A549 (cell line): Measurements from ENCODE around the gene ECM2. TPM values are rescaled to one million over a fixed set of nuclear protein-coding genes. Genes with fewer than 3 reads are reported as not detected.

Experiments
- ATAC-seq, 2 experiments: fragments of 200-7000 bp in 1 of 2; fragments of >200 bp in 1 of 2; cut with Nextera tagmentation in 1 of 2; cut with Tn5 transposase in 1 of 2; 3 replicates each; pipeline versions ENCODE4 v1.8.0 to v1.9.1; 2018 to 2020; ENCODE audit warnings: mild to moderate bottlenecking in 1 of 2, moderate library complexity in 1 of 2
- CTCF ChIA-PET: fragments of 300-600 bp; sonication (Branson Sonifier 250); formaldehyde crosslinking; extraction: SDS; loops from one replicate; lab custom pipeline; 2021; ENCODE audit warnings: antibody characterized with exemption, inconsistent platforms; lab: Yijun Ruan, JAX
- POLR2A ChIA-PET: fragments of 350-600 bp; formaldehyde crosslinking; extraction: SDS; loops from one replicate; lab custom pipeline; 2021; ENCODE audit warnings: antibody characterized with exemption, inconsistent platforms; lab: Yijun Ruan, JAX
- DNase-seq, 2 experiments: peaks; one replicate each; pipeline versions ENCODE4 v3.0.0 to v3.0.0-alpha.2; 2011 to 2016; ENCODE audit warnings: low read depth in 1 of 2, low spot score in 1 of 2
- FAIRE-seq: peaks from 2 replicates; lab custom pipeline; 2011; peaks lifted over from hg19 to GRCh38; lab: Jason Lieb, UNC
- H3K27ac ChIP-seq, 2 experiments: fragments of >200 bp; sonication (Bioruptor Twin); formaldehyde crosslinking; 3 replicates each; pipeline ENCODE4 v1.5.1; 2016 to 2017
- H3K4me1 ChIP-seq: fragments of >200 bp; sonication (Bioruptor Twin); formaldehyde crosslinking; 3 replicates; pipeline ENCODE4 v1.6.1; 2016
- H3K4me2 ChIP-seq: fragments of >200 bp; sonication (Bioruptor Twin); formaldehyde crosslinking; 3 replicates; pipeline ENCODE4 v1.6.1; 2016
- H3K4me3 ChIP-seq: fragments of >200 bp; sonication (Bioruptor Twin); formaldehyde crosslinking; 3 replicates; pipeline ENCODE4 v1.5.1; 2016
- H3K9me3 ChIP-seq: fragments of >200 bp; sonication (Bioruptor Twin); formaldehyde crosslinking; 3 replicates; pipeline ENCODE4 v1.6.1; 2016
- CHD2 ChIP-seq: fragments of 150-350 bp; IDR thresholded peaks from 2 replicates; pipeline ENCODE4 v1.6.1; 2014; ENCODE audit warnings: low read length; ENCODE audit not compliant: partially characterized antibody
- CHD4 ChIP-seq: fragments of 200-600 bp; sonication (generic); IDR thresholded peaks from 2 replicates; pipeline ENCODE4 v1.6.1; 2016; ENCODE audit warnings: antibody characterized with exemption, mild to moderate bottlenecking, borderline replicate concordance
- EHF ChIP-seq: fragments of 250-450 bp; sonication (Bioruptor Pico); IDR thresholded peaks from 2 replicates; pipeline ENCODE4 v1.5.0; 2020; ENCODE audit warnings: mild to moderate bottlenecking
- EHMT2 ChIP-seq: fragments of 200-600 bp; sonication (generic); IDR thresholded peaks from 2 replicates; pipeline ENCODE4 v1.6.1; 2016; ENCODE audit warnings: antibody characterized with exemption, low read depth, mild to moderate bottlenecking, moderate library complexity
- EP300 ChIP-seq, 2 experiments: fragments of >200 bp; sonication (Bioruptor Twin); formaldehyde crosslinking; IDR thresholded peaks; 2 replicates in 1 of 2; 3 replicates in 1 of 2; pipeline ENCODE4 v1.6.1; 2016 to 2017
- FOSL2 ChIP-seq, 2 experiments: fragments of 450-650 bp in 1 of 2; fragments of >200 bp in 1 of 2; sonication (Bioruptor Twin) in 1 of 2; formaldehyde crosslinking; IDR thresholded peaks; 2 replicates each; pipeline versions ENCODE4 v1.5.0 to v1.6.1; 2016 to 2020; ENCODE audit warnings: mild to moderate bottlenecking in 1 of 2, moderate library complexity in 1 of 2
- GATA3 ChIP-seq: IDR thresholded peaks from 2 replicates; pipeline ENCODE4 v1.6.1; 2012; ENCODE audit warnings: borderline replicate concordance
- HDAC2 ChIP-seq: fragments of 200-600 bp; sonication (generic); IDR thresholded peaks from 2 replicates; pipeline ENCODE4 v1.6.1; 2016
- HOXB5 ChIP-seq: fragments of 250-450 bp; sonication (Bioruptor Pico); IDR thresholded peaks from 2 replicates; pipeline ENCODE4 v1.5.0; 2020; ENCODE audit warnings: mild to moderate bottlenecking, moderate library complexity
- JUNB ChIP-seq: fragments of >200 bp; sonication (Bioruptor Twin); formaldehyde crosslinking; IDR thresholded peaks from 2 replicates; pipeline ENCODE4 v1.6.1; 2016
- KDM5A ChIP-seq: fragments of 200-600 bp; sonication (generic); IDR thresholded peaks from 2 replicates; pipeline ENCODE4 v1.6.1; 2016; ENCODE audit warnings: antibody characterized with exemption, mild to moderate bottlenecking
- MAX ChIP-seq: IDR thresholded peaks from 2 replicates; pipeline ENCODE4 v1.6.1; 2012
- MAZ ChIP-seq: fragments of 150-350 bp; IDR thresholded peaks from 2 replicates; pipeline ENCODE4 v1.6.1; 2014; ENCODE audit warnings: antibody characterized with exemption, low read depth, low read length, borderline replicate concordance
- NFE2L2 ChIP-seq: fragments of 150-350 bp; conservative IDR thresholded peaks from 2 replicates; pipeline ENCODE4 v1.6.1; 2014; ENCODE audit warnings: low read length
- PHF8 ChIP-seq: fragments of 200-600 bp; sonication (generic); IDR thresholded peaks from 2 replicates; pipeline ENCODE4 v1.6.1; 2016; ENCODE audit warnings: low read depth, mild to moderate bottlenecking, antibody characterized with exemption, moderate library complexity, borderline replicate concordance
- POLR2A ChIP-seq: IDR thresholded peaks from 2 replicates; pipeline ENCODE4 v1.6.1; 2012; ENCODE audit warnings: mild to moderate bottlenecking, low read length
- POLR2AphosphoS2 ChIP-seq: conservative IDR thresholded peaks from 2 replicates; pipeline ENCODE4 v1.6.1; 2012; ENCODE audit warnings: low read length, improper control_type of control experiment, inconsistent platforms
- RAD21 ChIP-seq, 2 experiments: fragments of >200 bp in 1 of 2; sonication (Bioruptor Twin) in 1 of 2; formaldehyde crosslinking in 1 of 2; IDR thresholded peaks in 1 of 2; conservative IDR thresholded peaks in 1 of 2; 2 replicates in 1 of 2; 3 replicates in 1 of 2; pipeline ENCODE4 v1.6.1; 2012 to 2018; ENCODE audit warnings: inconsistent platforms in 1 of 2
- RARB ChIP-seq: fragments of 250-450 bp; sonication (Bioruptor Pico); IDR thresholded peaks from 2 replicates; pipeline ENCODE4 v1.8.0; 2021; ENCODE audit warnings: mild to moderate bottlenecking, moderate library complexity
- RCOR1 ChIP-seq: fragments of 150-350 bp; IDR thresholded peaks from 2 replicates; pipeline ENCODE4 v1.6.1; 2014; ENCODE audit warnings: antibody characterized with exemption, low read length, low read depth
- RFX5 ChIP-seq: fragments of 450-650 bp; IDR thresholded peaks from 2 replicates; pipeline ENCODE4 v1.7.1; 2014; ENCODE audit warnings: antibody characterized with exemption, mild to moderate bottlenecking, moderate library complexity
- RNF2 ChIP-seq: fragments of 200-600 bp; sonication (generic); IDR thresholded peaks from 2 replicates; pipeline ENCODE4 v1.6.1; 2016; ENCODE audit warnings: low read depth, mild to moderate bottlenecking, antibody characterized with exemption, moderate library complexity, borderline replicate concordance
- TFCP2L1 ChIP-seq: fragments of 250-450 bp; sonication (Bioruptor Pico); IDR thresholded peaks from 2 replicates; pipeline ENCODE4 v1.5.0; 2021; ENCODE audit warnings: mild to moderate bottlenecking
- TP53 ChIP-seq: fragments of 250-450 bp; sonication (Bioruptor Pico); IDR thresholded peaks from 2 replicates; pipeline ENCODE4 v1.5.0; 2021; ENCODE audit warnings: mild to moderate bottlenecking, moderate library complexity
- ZC3H11A ChIP-seq: fragments of 450-650 bp; IDR thresholded peaks from 2 replicates; pipeline ENCODE4 v1.6.1; 2014; ENCODE audit warnings: antibody characterized with exemption, mild to moderate bottlenecking
- ZFP36 ChIP-seq: fragments of 450-650 bp; IDR thresholded peaks from 2 replicates; pipeline ENCODE4 v1.6.1; 2014; ENCODE audit warnings: borderline replicate concordance; ENCODE audit not compliant: partially characterized antibody
- ZNF302 ChIP-seq: fragments of 250-450 bp; sonication (Bioruptor Pico); IDR thresholded peaks from 2 replicates; pipeline ENCODE4 v1.9.0; 2021; ENCODE audit warnings: inconsistent platforms, mild to moderate bottlenecking, moderate library complexity
- ZSCAN20 ChIP-seq: fragments of 250-450 bp; sonication (Bioruptor Pico); IDR thresholded peaks from 2 replicates; pipeline ENCODE4 v1.8.0; 2022; ENCODE audit warnings: mild to moderate bottlenecking, moderate library complexity
- WGBS: methylation state at CpG from one replicate; pipeline ENCODE4 v1.1.6; 2017; ENCODE audit errors: missing lambda C conversion rate; 5-methylcytosine and 5-hydroxymethylcytosine counted together
- polyA plus RNA-seq, 4 experiments: library from polyadenylated mRNA; depleted of rRNA in 3 of 4; stranded (reverse); fragments of >200 nt; fragmentation: RNase III in 1 of 4; extraction: RNeasy Plus Mini Kit Qiagen cat#74134 plus additional on column Dnase treatment in 1 of 4; gene quantifications; 2 replicates in 3 of 4; 3 replicates in 1 of 4; pipeline ENCODE4 v1.2.3, GENCODE V29; 2011 to 2017

Gene ECM2
- polyA plus RNA-seq, 2 of the 4 experiments (the other 2 are of a cell fraction), result 0.35 to 0.43 TPM

DNA sequence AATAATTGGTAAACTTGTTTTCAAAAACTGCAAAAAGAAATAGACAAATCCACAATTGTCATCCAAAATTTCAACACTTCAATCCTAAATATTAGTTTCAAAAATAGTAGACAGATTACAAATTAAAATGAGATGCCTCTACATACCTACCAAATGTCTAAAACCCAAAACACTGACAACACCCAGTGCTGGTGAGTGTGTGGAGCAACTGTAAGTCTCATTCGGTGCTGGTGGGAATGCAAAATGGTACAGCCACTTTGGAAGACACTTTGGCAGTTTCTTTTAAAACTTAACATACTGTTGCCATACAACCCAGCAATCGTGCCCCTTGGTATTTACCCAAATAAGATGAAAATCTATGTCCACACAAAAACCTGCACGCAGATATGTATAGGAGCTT lies 6.7 kb downstream of the ECM2 start:
- TF ChIP-seq CHD4 (no peak), HDAC2 (no peak), EHF (CRISPR knock-in tag) (no peak), GATA3 (no peak), RARB (CRISPR knock-in tag) (no peak), EP300 (IDR thresholded peaks at IDR 0.05) (no peak), MAZ (no peak), EHMT2 (no peak)
- 65% methylated on average over 3 of the region's 3 CpGs for WGBS
- ChIA-PET POLR2A (no interaction called here), CTCF (no interaction called here)
- Histone ChIP-seq H3K9me3 (no peaks in the 10 kb centered on the region), H3K4me2 (no peak overlapping the region), H3K27ac (no peak overlapping the region), H3K4me1 (no peaks in the 10 kb centered on the region), H3K4me3 (no peak overlapping the region)
- ATAC-seq (no peak), DNase-seq (no peak), FAIRE-seq (no peak)

DNA sequence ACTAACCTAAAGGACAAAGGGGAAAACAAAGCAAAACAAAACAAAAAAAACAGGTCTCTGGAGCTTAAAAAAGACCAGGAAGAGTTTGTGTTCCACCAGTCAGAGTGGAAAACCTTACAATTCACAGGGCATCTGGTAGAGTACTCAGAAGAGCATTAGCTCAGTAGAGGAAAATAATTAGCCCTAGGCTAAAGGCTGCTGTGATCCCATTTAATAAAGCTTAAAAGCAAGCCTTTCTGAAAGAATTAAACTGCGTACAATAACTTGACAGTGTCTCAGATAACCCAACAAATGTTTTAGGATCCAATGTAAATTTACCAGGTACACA lies 7.3 kb downstream of the ECM2 start:
- TF ChIP-seq RARB (CRISPR knock-in tag), result no peak
- Histone ChIP-seq H3K9me3 (no peaks in the 10 kb centered on the region), H3K27ac (no peak overlapping the region), H3K4me1 (no peaks in the 10 kb centered on the region), H3K4me3 (no peak overlapping the region), H3K4me2 (no peak overlapping the region)
- ChIA-PET CTCF (no interaction called here), POLR2A (no interaction called here)
- ATAC-seq (no peak), FAIRE-seq (no peak), DNase-seq (no peak)
- 85% methylated on average over 1 of the region's 1 CpG for WGBS

- CTCF ChIA-PET, result no interaction called here
- 84% methylated on average over 4 of the region's 4 CpGs for whole genome bisulfite sequencing
- Histone ChIP-seq H3K4me2 (no peak overlapping the region), H3K4me1 (no peaks in the 10 kb centered on the region), H3K9me3 (no peaks in the 10 kb centered on the region), H3K4me3 (no peak overlapping the region), H3K27ac (no peak overlapping the region)
- no peak for TF ChIP-seq ZC3H11A
- no peak for TF ChIP-seq ZFP36
- TF ChIP-seq FOSL2 (IDR thresholded peaks at IDR 0.05), result no peak
- no peak for TF ChIP-seq FOSL2 (CRISPR knock-in tag; IDR thresholded peaks at IDR 0.05)
- no peak for TF ChIP-seq MAX
- TF ChIP-seq RFX5, result no peak
- no peak for TF ChIP-seq JUNB
- no peak for TF ChIP-seq NFE2L2
- TF ChIP-seq CHD2, result no peak
- TF ChIP-seq HOXB5 (CRISPR knock-in tag), result no peak
- TF ChIP-seq ZNF302, result no peak
- no peak for TF ChIP-seq RAD21 (conservative IDR thresholded peaks at IDR 0.05 in 1 of 2, IDR thresholded peaks at IDR 0.05 in 1 of 2)
- no peak for TF ChIP-seq TFCP2L1 (CRISPR knock-in tag)
- TF ChIP-seq ZSCAN20 (CRISPR knock-in tag), result no peak
- TF ChIP-seq RCOR1, result no peak
- TF ChIP-seq POLR2AphosphoS2, result no peak
- FAIRE-seq (no peak), ATAC-seq (no peak), DNase-seq (no peak)
- POLR2A ChIA-PET, result no interaction called here
These were observed 7.8 kb downstream of the ECM2 start for GRCh38 chr9:92527832-92528521.

GRCh38 chr9:92527291-92527828 lies 8.4 kb downstream of the ECM2 start:
- 93% methylated on average over 2 of the region's 2 CpGs for WGBS
- no peak overlapping the region for H3K27ac ChIP-seq
- ChIA-PET POLR2A (no interaction called here), CTCF (no interaction called here)
- no peak overlapping the region for H3K4me2 ChIP-seq
- no peak for ATAC-seq
- FAIRE-seq, result no peak
- H3K4me1 ChIP-seq, result no peaks in the 10 kb centered on the region
- TF ChIP-seq EHF (CRISPR knock-in tag) (no peak), RNF2 (no peak), TP53 (no peak), POLR2A (no peak), EHMT2 (no peak), KDM5A (no peak), CHD4 (no peak), PHF8 (no peak)
- no peak for DNase-seq
- no peaks in the 10 kb centered on the region for H3K9me3 ChIP-seq
- no peak overlapping the region for H3K4me3 ChIP-seq
